ENCODE measurements around the gene RIC1. TPM values are rescaled to one million over a fixed set of nuclear protein-coding genes. Genes with fewer than 3 reads are reported as not detected.

The RIC1 gene
- total RNA-seq, 4 donors from 2014 or later, result 34.0 to 153 (median 37.3) TPM

DNA sequence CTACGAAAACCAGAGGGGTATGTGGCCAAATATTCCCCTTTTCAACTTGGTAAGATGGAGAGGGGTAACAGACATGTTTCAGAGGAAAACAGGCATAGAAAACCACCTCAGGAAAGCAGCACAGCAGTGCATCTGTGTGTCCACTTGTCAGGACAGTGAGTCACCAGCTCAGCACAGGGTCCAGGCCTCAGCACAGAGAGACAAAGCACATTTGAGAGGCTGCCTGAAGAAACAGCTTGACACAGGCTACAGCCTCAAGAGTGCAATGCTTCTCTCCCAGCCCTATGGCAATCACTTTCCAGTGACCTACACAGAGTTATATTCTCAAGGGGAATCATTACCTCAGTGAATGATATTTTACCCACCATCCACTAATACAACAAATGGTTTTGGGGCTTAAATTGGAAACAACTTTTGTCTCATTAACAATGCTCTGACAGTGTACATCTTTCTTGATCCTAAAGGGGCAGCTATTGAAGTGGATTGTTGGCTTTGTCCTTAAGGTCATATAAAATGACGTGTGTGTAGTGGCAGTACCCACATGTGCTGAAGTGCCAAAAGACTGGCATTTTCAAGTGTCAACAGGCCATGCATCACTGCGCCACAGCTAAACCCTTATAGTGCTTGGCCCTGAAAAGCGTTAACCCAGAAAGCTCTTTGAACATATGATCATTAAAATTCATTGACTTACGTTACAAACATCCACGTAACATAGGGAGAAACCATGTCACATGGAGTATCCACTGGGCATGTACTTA is 157.6 kb downstream of the RIC1 start:
- in situ Hi-C loops (cut with MboI; ENCODE audit: low sequenced_read_pairs in 4 of 4), result no loop called here
- TF ChIP-seq, protein P1, sequence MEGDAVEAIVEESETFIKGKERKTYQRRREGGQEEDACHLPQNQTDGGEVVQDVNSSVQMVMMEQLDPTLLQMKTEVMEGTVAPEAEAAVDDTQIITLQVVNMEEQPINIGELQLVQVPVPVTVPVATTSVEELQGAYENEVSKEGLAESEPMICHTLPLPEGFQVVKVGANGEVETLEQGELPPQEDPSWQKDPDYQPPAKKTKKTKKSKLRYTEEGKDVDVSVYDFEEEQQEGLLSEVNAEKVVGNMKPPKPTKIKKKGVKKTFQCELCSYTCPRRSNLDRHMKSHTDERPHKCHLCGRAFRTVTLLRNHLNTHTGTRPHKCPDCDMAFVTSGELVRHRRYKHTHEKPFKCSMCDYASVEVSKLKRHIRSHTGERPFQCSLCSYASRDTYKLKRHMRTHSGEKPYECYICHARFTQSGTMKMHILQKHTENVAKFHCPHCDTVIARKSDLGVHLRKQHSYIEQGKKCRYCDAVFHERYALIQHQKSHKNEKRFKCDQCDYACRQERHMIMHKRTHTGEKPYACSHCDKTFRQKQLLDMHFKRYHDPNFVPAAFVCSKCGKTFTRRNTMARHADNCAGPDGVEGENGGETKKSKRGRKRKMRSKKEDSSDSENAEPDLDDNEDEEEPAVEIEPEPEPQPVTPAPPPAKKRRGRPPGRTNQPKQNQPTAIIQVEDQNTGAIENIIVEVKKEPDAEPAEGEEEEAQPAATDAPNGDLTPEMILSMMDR (IDR thresholded peaks at IDR 0.05 in 4 of 5, conservative IDR thresholded peaks at IDR 0.05 in 1 of 5), result no peak
- no peak for TF ChIP-seq POLR2A (IDR thresholded peaks at IDR 0.05)
- ATAC-seq (no peak), DNase-seq (no peak)
- Histone ChIP-seq H3K36me3 (peaks cover 2 to 26% of the 10 kb centered on the region in 2 donors), H3K4me3 (no peak overlapping the region), H3K27me3 (no peaks in the 10 kb centered on the region), H3K27ac (no peak overlapping the region), H3K4me1 (peaks cover 0 to 19% of the 10 kb centered on the region in 2 donors), H3K9me3 (no peaks in the 10 kb centered on the region)
- intact Hi-C loops (cut with DNase I; ENCODE audit: low total_unique reads), result no loop called here

- Histone ChIP-seq H3K27ac (no peak overlapping the region), H3K9me3 (no peaks in the 10 kb centered on the region), H3K27me3 (no peaks in the 10 kb centered on the region), H3K36me3 (peaks cover 2 to 19% of the 10 kb centered on the region in 2 donors), H3K4me3 (no peak overlapping the region), H3K4me1 (peaks cover 0 to 19% of the 10 kb centered on the region in 2 donors)
- in situ Hi-C loops (cut with MboI; ENCODE audit: low sequenced_read_pairs in 4 of 4) (no loop called here), intact Hi-C loops (cut with DNase I; ENCODE audit: low total_unique reads) (no loop called here)
- no peak for DNase-seq
- ATAC-seq, result no peak
- TF ChIP-seq, protein P1 (IDR thresholded peaks at IDR 0.05 in 4 of 5, conservative IDR thresholded peaks at IDR 0.05 in 1 of 5), result no peak
- no peak for TF ChIP-seq POLR2A (IDR thresholded peaks at IDR 0.05)
These were observed 158.3 kb downstream of the RIC1 start for GRCh38 chr9:5787220-5787619.

DNA sequence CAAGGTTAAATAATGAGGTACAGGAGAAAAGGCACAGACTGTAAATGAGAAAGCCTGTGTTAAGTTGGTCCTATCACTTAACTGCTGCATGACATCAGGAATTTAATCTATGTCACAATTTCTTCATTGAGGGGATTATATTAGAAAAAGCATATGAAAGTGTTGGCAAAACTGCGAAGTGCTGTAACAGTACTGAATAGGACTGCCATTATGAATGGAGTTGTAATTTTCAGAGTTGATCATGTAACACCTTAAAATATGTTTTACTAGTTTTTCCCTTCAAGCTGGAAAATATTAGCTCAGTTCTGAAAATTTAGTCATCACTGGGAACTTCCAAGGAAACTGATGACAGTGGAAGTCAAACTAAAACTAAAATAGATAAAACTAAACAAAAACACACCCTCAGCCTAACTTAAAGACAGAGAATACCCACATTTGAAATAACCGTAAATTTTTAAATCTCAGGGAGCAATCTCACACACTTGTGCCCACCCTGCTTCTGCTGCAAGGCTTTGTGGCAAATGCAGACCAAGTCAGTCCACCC is 158.9 kb downstream of the RIC1 start:
- H3K27me3 ChIP-seq, result no peaks in the 10 kb centered on the region
- no peak for DNase-seq
- H3K27ac ChIP-seq, result no peak overlapping the region
- TF ChIP-seq, protein P1 (IDR thresholded peaks at IDR 0.05 in 4 of 5, conservative IDR thresholded peaks at IDR 0.05 in 1 of 5), result no peak
- no peak for TF ChIP-seq POLR2A (IDR thresholded peaks at IDR 0.05)
- intact Hi-C loops (cut with DNase I; ENCODE audit: low total_unique reads) (no loop called here), in situ Hi-C loops (cut with MboI; ENCODE audit: low sequenced_read_pairs in 4 of 4) (no loop called here)
- peaks cover 0 to 19% of the 10 kb centered on the region in 2 donors for H3K4me1 ChIP-seq
- peaks cover 2 to 15% of the 10 kb centered on the region in 2 donors for H3K36me3 ChIP-seq
- no peaks in the 10 kb centered on the region for H3K9me3 ChIP-seq
- no peak for ATAC-seq
- H3K4me3 ChIP-seq, result no peak overlapping the region

- in situ Hi-C loops (cut with MboI; ENCODE audit: low sequenced_read_pairs in 4 of 4) (no loop called here), intact Hi-C loops (cut with DNase I; ENCODE audit: low total_unique reads) (no loop called here)
- peaks cover 2 to 15% of the 10 kb centered on the region in 2 donors for H3K36me3 ChIP-seq
- no peak for TF ChIP-seq POLR2A (IDR thresholded peaks at IDR 0.05)
- TF ChIP-seq, protein P1 (IDR thresholded peaks at IDR 0.05 in 4 of 5, conservative IDR thresholded peaks at IDR 0.05 in 1 of 5), result no peak
- peaks cover 0 to 8% of the 10 kb centered on the region in 2 donors for H3K4me1 ChIP-seq
- H3K4me3 ChIP-seq, result no peak overlapping the region
- H3K9me3 ChIP-seq, result no peaks in the 10 kb centered on the region
- no peak for DNase-seq
- no peak for ATAC-seq
- H3K27ac ChIP-seq, result no peak overlapping the region
- H3K27me3 ChIP-seq, result no peaks in the 10 kb centered on the region
These were observed 160.6 kb downstream of the RIC1 start for GRCh38 chr9:5789489-5789888.
